ENCODE measurements around the gene TMEM200A.
A peak's percentile ranks its signal among the peaks of the same experiment; 100 is the strongest.

TMEM200A gene

DNA sequence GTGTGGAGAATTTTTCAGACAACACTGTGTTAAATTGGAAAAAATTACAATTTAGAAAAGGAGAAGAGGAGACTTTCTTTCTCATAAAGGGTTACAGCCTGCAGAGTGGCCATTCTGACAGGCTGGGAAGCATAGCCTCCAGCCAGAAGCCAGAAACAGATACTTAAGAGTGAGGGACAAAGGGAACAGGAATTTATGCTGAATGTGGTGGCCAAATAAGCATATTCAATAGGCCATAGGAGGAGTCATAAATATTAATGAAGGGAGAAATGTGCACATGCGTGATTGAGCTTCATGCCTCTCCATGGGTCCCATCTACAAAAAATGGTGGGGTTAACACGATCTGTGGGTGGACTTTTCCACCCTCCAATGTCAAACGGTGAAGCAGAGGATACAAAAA lies 13.4 kb downstream of the TMEM200A start:
- no peak for DNase-seq

DNA sequence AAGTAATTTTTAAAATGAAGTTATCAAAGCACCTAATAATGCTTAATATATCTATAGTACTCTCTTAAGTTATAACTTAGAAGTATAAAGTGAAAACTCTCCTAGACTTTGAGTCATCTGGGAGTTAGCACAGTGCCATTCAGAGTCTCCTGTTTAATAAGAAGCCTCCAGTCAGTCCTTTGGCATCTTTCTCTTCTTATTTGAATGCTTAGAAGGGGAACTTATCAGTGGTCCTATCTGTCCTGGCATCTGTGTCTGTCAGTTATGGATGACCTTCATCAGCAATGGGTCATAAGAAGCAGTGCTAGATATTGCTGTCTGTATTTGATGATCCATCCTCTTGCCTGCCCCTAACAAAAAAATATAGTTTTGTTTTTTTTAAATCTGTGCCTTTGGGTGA lies 15.2 kb downstream of the TMEM200A start:
- no peak for DNase-seq

DNA sequence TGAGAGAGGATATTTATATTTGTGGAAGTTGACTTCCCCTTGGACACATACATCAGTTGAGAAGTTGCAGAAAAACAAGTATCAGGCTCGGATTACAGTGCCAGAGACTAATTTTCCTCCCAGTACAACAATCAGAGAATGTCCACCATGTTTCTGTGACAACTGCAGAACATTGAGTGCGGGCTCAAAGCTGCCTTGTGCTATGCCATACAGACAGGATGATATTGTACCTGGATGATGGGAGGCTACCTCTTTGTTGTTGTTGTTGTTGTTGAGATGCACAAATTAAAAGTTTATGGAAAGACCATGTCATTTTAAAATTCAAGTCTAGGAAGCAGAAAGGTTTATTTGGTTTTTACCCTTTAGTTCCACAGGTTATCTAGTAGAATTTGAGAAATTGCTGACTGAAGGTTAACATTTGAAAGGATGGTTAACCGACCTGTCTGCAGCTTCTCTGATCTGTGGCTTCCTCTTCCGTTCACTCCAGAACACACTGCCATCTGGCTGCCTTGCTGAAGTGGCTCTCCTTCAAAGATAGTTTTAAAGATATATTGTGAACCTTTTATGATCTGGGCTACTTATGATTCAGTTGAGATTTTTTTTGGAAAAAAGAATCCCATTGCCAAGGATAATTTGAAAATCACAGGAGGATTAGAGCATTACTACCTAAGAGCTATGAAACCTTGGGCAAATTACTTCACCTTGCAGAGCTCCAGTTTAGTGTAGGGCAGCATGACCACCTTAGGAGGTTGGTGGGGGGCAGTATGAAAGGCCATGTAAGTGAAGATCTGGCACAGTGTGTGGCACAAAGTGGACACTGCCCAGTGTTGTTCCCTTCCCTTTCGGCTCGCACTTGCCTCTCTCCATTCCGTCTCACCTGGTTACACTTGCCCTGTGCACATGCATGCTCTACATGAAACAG lies 15.9 kb downstream of the TMEM200A start:
- no peak for DNase-seq

DNA sequence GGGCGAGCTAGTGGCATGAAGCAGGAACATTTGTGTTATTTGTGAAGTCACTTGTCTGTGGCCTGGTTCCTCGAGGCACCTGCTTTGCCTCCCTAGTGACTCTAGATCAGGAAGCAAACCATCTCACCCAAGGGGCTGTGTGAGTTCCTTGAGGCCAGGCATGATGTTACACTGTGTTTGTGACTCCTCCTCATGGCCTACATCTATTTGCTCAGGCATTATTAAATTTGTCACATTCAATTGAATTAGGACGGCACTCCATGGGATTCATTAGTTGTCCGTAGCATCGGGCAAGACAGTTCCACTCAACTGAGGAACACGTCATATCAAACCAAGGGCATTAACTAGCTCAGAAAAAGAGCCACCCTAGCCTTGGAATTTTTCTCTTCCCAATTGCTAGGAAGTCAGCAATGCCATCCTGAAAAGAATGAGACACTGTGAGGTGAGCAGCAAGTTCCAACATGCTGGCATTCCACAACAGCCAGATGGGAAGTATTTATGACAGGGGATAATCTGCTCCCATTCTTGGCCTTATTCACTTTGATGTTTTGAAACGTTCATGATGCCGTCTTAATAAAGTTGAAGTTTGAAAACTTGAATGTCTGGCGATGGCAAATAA lies 17.2 kb downstream of the TMEM200A start:
- DNase-seq = no peak

DNA sequence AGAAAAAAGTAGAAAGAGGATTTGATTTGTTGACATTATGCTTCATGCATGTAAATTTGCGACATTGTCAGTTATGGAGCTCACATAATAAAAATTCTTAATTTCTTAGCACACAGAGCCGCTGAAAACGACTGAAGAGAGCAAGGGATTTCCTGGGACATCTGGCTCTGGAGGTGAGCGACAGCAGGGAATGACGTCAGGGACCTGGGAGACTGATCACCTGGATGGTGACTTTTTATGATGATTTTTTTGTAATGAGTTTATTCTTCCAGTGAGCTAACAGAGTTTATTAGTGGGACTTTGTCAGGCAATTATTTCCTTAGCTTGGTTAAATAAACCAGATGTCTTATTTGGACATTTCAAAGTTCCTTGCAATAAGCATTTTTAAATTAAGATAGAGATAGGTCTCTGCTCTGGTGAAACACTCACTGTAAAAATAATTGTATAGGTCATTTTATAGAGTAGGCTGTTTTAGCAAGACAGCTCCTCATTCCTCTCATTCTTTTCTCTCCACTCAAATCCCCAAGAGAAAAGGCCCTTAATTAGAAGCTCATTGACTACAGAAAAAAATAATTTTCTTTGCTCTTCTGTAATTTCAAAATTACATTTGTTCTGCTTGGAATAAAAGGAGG lies 19.4 kb downstream of the TMEM200A start:
- DNase-seq = no peak

DNA sequence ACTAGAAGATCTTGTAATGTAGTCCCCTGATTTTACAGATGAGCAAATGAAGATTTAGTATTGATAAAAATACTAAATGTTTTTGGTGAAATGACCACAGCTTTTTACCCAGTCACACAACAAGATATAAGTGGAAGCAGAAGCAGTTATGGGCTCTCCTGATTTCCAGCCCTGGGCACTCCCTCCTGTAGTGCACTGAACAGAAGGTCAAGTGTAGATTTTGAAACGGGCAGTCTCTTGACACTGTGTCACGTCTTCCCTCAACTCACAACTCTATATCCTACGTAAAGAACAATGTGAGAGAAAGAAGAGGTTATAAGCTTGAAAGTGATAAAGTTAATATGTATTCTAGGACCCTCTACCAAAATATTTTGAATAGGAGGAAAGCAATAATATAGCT lies 23.3 kb downstream of the TMEM200A start:
- DNase-seq = no peak

DNA sequence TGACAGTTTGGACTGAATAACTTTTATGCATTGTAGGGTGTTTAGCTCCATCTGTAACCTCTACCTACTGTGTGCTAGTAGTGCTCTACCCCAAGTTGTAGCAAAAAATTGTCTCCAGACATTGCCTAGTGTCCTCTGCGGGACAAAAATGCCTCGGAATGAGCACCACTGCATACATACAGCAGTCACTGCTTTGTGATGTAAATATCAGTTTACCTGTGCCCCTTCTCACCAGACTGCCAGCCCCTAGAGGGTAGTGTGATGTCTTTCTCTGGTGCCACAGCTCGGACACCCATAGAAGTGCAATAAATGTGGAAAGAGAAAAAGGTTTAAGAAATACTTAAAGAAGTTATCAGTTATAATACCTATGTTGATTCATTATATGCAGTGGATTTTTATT lies 25.1 kb downstream of the TMEM200A start:
- DNase-seq = no peak

DNA sequence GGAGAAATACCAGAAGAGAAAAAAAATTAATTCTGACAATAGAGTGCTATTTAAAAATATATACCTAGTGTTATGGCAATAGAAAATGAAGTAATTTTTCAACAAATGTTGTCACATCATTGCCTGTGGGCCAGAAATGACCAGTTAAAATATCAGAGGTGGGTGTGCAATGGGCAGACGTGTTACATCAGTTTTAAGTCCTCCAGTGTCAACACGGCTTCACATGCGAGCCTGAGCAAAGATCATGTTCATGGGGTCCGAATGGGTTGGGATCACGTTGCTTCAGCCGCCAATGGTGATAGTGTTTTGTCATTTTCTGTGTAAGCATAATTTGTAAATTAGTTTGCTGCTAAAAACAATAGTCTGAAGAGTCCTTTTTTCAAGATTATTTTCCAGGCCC lies 27.5 kb downstream of the TMEM200A start:
- no peak for DNase-seq

DNA sequence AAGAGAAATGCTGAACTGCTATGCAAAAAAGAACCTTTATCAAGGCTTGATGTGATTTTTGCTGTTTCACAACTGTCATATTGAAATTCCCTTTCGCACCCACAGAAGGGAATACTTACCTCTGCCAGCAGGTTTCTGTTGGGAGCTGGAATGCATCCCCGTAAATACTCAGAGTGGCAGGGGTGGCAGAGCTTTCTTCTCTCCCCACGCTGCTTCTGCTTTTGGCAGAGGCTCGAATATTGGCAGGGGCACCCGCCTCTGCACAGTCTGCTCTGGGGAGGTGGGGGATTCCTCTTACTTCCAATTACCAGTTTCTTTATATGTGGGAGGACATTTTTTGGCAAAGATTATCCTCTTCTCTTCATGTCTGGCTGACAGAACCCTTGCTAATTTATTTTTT lies 28.4 kb downstream of the TMEM200A start:
- DNase-seq = no peak

DNA sequence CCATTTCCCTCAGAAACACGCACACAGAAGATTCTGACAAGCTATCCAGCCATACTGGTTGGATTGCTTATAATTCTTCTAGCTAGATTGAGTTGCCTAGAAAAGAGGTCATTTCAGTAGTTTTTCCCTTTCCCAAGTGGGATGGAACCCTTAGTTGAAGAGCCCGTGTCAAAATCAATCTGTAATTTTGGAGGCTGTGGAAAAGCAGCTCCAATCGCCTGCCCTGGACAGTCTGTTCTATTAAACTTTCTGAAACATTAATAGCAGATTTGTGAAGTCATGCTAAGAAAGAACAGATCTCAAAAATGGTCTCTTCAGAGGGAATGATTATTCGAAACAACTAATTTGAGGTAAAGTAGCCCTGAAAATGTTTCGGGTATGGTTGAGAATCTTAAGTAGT lies 29.3 kb downstream of the TMEM200A start:
- no peak for DNase-seq

DNA sequence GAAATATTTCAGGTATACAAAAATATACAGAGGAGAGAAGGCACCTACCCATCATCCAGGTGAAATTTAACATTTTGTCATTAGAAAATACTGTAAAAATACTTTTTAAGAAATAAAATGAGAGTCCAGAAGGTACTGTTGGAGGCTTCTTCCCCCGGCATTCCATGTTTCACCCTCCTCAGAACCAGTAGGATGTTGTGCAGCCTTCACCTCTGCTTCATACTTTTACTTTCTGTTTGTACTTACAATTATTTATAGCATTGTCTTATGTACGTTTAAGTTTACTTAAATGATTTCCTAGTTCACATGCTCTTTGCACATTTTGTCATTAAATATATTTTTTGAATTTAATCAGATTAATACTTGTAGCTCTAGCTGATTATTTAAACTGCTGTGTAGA lies 30.9 kb downstream of the TMEM200A start:
- DNase-seq = no peak

DNA sequence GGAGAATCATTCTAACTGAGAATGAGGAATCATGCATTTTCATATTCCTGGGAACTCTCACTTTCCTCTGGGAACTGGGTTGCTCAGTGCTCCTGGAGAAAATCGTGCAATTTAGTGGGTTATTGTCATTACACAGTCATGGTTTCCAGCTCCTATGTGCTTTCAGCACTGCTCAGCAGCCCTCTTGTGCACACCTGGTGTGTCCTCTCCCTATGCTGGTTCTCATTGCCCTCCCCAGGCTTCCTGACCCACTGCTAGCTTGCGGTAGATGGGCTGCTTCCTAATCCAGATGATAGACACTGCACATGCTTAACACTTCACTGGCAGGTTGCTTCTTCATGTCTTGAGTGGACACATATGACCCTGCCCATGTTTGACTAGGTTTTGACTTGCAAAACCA lies 39.7 kb downstream of the TMEM200A start:
- DNase-seq = no peak

DNA sequence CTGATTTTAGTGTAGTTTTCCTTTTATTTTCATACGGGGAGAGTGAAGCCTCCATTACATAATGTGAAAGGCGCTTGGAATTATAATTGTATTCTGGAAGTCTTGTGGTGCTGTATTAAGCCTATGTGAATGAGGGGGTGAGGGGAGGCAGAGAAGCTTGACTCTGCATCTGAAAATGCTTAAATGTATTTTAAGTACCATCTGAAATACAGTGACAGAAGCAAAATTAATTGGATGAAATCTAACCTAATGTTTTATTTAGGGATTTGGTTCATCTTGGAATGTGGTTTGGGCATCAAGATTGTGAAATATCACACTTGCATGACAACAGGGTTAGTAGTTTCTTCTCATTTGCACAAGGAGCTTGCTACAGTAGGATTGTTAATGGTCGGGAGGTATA lies 41.2 kb downstream of the TMEM200A start:
- DNase-seq = no peak

DNA sequence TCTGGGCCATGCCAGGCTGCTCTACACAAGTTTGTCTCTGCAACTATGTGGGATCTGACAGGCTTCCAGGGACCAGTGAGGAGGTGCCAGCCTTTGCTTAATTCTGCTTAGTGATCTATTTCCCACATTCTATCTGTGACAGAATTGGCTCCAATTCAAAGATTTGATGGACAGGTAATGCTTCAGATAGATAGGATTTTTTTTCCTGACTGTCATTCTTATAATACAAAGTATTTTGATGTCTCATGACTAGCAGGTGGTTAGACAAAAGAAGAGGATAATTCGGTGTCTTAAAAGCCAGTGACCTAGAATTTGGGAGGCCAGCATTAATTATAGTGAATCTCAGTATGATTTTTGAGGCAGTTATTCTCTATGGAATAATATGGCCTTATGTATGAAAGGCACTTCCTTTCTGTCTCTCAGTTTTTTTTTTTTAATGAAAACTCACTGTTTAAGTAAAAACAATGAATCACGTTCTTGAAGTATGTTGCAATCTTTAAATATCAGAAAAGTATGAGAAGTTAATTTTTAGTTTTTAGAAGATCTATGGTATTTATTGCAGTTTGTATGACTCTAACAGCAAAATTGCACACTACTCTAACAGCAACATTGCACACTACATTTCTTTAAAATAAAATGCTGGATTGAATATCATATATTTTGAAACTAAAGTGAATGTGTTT lies 43.7 kb downstream of the TMEM200A start:
- peak; percentile 41 for DNase-seq

DNA sequence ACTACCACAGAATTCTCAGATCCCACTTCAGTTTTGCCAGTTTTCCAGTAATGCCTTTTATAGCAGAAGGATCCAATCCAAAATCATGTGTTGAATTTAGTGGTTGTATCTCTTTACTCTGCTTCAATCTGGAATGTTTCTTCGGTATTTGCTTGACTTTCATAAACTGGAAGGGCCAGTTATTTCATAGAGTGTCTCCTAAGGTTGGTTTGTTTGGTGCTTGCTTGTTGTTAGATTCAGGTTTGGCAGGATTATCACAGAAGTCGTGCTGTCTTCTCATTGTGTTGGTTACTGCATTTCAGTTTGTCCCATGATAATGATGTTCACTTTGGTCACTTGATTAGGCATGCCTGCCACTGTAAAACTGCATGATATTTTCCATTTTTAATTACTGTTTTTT lies 45.7 kb downstream of the TMEM200A start:
- no peak for DNase-seq

DNA sequence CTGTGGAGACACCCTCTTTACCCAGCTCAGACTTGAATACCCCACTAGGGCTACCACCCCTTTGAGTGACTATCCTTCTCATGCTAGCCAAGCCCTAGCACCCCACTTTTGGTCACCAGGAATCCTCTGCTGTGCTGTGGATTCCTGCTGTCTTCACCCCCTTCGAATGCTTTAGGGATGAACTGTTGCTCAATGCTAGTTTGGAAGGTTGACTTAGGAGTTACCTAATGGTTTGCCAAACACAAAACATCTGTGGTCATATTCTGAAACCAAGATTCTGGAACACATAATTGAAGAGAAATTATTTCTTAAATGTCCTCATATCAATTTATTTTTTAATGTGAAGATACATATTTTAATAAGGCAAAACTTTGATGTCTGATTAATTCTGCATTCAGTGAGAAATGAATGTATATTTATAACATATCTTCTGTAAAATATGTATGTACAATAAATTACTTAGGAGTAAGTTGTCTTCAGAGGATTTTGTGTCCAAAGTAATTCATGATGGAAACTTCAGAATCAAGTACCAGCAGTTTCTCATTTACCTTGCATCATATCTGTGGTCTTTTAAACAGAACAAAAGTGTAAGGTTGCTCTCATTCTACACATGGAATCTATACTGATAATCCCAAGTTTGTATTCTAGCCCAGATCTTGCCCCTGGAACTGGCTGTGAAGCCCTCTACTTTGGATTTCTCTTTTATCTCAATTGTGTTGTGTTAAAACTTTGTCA lies 46.9 kb downstream of the TMEM200A start:
- DNase-seq = peak; percentile 9

DNA sequence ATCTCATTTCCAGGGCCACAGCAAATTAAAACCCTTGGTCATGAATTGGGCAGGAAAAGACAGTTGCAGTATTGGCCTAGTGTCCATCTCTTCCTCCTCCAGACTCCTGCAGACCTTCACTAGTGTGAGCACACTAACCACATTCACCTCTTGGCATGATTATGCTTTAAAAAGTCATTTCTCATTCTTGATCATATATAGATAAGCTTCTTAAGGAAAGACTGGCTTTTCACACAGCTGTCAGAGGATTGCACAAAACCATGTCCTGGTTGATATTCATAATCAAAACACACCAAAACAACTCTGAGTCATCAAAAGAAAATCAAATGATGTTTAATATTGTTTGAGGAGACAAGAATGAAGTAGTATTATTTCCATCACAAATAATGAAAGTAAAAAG lies 52.1 kb downstream of the TMEM200A start:
- DNase-seq = peak; percentile 79

DNA sequence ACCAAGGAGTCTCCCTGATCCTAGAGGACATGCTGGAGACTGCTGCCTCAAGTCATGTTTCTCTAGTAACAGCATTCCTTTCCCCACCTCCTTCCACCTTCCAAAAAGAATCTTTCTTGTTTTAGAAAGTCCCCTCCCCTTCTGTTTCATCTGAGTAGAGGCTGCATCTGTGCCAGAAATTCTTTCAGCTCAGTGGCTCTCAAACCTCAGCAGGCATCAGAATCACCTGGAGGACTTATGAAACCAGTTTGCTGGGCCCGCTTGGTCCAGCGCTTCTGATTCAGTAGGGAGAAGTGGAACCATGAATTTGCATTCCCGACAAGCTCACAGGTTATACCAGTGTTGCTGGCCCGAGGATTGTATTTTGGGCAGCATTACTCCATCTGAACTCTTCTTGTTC lies 55.1 kb downstream of the TMEM200A start:
- DNase-seq = no peak

DNA sequence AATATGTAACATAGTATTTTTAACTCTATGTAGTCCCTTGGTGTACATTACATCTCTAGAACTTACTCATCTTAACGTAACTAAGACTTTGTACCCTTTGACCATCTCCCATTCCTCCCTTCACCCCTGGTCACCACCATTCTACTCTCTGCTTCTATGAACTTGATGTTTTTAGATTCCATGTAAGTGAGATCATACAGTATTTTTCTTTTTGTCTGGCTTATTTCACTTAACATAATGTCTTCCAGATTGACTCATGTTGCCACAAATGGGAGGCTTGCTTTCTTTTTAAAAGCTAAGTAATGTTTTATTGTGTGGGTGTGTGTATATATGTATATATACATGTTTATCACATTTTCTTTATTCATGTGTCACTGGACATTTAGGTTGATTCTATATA lies 55.8 kb downstream of the TMEM200A start:
- DNase-seq = peak; percentile 59

DNA sequence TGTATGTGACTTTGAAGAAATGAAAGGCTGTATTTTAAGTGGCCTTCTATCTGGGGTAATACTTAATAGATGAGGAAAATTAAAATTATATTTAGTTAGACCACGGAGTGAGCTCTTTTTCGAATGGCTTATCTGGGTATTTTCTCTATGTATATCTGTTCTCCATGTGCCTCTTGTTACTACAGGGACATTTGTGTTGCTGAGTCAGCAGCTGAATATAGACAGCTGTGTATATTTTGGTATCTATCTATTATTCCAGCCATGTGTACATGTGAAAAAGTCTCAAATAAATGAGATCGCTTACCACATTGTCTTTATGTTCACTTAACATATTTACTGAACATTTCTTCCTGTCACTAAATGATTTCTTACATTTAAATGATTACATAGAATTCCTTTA lies 57.2 kb downstream of the TMEM200A start:
- DNase-seq = no peak

DNA sequence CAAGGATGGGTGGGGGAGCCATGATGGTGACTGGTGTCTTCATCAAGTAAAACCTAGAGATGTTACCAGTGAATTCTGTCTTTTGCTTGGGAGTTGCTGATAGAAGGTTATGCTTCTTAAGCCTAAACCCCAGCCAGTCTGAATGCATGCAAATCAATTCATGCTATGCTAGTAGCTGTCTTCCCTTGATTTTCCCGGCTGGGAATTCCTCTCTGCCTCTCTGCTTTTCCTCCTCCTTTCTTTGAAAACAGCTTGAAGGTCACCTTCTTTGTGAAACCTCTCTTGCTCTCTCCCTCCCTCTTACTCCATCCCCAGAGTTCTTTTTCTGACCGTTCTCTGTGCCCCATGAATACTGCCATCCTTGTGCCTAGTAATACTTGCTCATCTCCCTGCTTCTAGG lies 58.9 kb downstream of the TMEM200A start:
- DNase-seq = no peak

DNA sequence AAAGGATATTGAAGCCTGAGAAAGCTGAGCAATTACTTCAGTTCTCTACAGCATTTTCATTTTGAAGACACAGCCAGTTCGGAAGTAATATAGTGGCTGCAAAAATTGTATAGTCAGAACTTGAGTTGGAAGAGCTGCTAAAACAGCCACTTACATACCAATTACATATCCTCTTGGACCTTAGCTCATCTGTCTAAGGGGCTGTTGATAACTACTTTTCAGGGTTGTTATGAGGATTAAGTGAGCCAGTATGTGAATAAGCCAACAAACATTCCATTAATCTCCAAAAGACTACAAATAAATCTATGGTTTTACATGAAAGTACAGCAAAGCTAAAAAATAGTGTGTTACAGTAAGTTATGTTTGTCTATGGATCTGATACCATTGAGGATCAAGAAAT lies 59.7 kb downstream of the TMEM200A start:
- DNase-seq = no peak
